Adrenal gland (tissue), 12 donors: ENCODE measurements around the gene PCMTD2. TPM values are rescaled to one million over a fixed set of nuclear protein-coding genes. Genes with fewer than 3 reads are reported as not detected.

Experiments used
- DNase-seq, 7 donors: peaks; one replicate each; pipeline ENCODE4 v3.0.0-alpha.2; 2019 to 2020
- H3K27ac ChIP-seq, 5 donors: fragments of 200-600 bp; sonication (generic) in 4 of 5; 1 replicate in 3 of 5; 2 replicates in 2 of 5; pipeline versions ENCODE4 v1.5.1 to v1.8.0; 2016 to 2020; ENCODE audit warnings: mild to moderate bottlenecking in 1 of 5
- H3K27me3 ChIP-seq: fragments of 200-600 bp; 2 replicates; pipeline ENCODE4 v1.8.0; 2021
- H3K36me3 ChIP-seq, 2 donors: fragments of 200-600 bp; replicated peaks in 1 of 2; 1 replicate in 1 of 2; 2 replicates in 1 of 2; pipeline versions ENCODE4 v1.5.1 to v1.8.0; 2018 to 2022
- H3K4me1 ChIP-seq, 2 donors: fragments of 200-600 bp; replicated peaks in 1 of 2; 1 replicate in 1 of 2; 2 replicates in 1 of 2; pipeline versions ENCODE4 v1.5.1 to v1.8.0; 2018 to 2021
- H3K4me3 ChIP-seq, 4 donors: fragments of 200-600 bp; sonication (generic) in 3 of 4; one replicate each; pipeline ENCODE4 v1.5.1; 2016 to 2018
- H3K9me3 ChIP-seq, 3 donors: fragments of 200-600 bp; sonication (generic) in 1 of 3; replicated peaks in 1 of 3; 1 replicate in 2 of 3; 2 replicates in 1 of 3; pipeline versions ENCODE4 v1.5.1 to v1.8.0; 2016 to 2021
- CTCF ChIP-seq, 6 experiments: fragments of 450-650 bp in 4 of 6; fragments of 200-600 bp in 2 of 6; sonication (generic) in 1 of 6; IDR thresholded peaks; 1 replicate in 5 of 6; 2 replicates in 1 of 6; pipeline versions ENCODE4 v1.5.1 to v1.8.0; 2016 to 2021; ENCODE audit warnings: antibody characterized with exemption in 6 of 6, mild to moderate bottlenecking in 2 of 6, moderate library complexity in 1 of 6
- POLR2A ChIP-seq, 2 donors: fragments of 450-650 bp; IDR thresholded peaks; one replicate each; pipeline ENCODE4 v1.6.1; 2017; ENCODE audit warnings: antibody characterized with exemption in 2 of 2, mild to moderate bottlenecking in 2 of 2, moderate library complexity in 1 of 2
- WGBS, 4 donors: extraction: QIAGEN DNeasy Blood & Tissue Kit in 2 of 4; methylation state at CpG; one replicate each; pipeline versions ENCODE4 v1.1.5 to v1.1.7; 2013 to 2017; 5-methylcytosine and 5-hydroxymethylcytosine counted together
- intact Hi-C, 2 donors: fragments of 100-400 bp; cut with DNase I; formaldehyde crosslinking; loops; one replicate each; pipeline versions ENCODE4 v1.14.1 to v1.15.0; 2022 to 2023
- polyA plus RNA-seq, 3 donors: library from polyadenylated mRNA; stranded (reverse); fragments of 200-250 nt in 2 of 3; fragments of 350-450 nt in 1 of 3; fragmentation: Illumina TruSeq in 1 of 3; extraction: RNeasy Lipid Tissue Mini Kit (QIAGEN cat#74804) in 1 of 3; gene quantifications; one replicate each; pipeline ENCODE4 v1.2.3, GENCODE V29; 2013 to 2014
- total RNA-seq, 9 donors: library from RNA; depleted of rRNA in 4 of 9; stranded (reverse); fragments of >200 nt in 4 of 9; fragments of 120-200 nt in 1 of 9; fragmentation: NEBNext Ultra II Directional in 1 of 9; extraction: Animal tissue kit (Norgen Biotek cat#: 25700) in 1 of 9; gene quantifications; one replicate each; pipeline versions ENCODE4 v1.1.0 to v1.2.4, GENCODE V29; 2013 to 2023
- donor health status: healthy with polysubstance abuse.
- donor health status: Bipolar disorder and iron deficiency.
- donor health status: DM: yes; HTN: yes; CAD: no.
- donor health status: DM: no; HTN: no; CAD: no.
- donor health status: DM: no; HTN: no; CAD: no.
- donor health status: DM: yes; HTN: yes; CAD: no.

Gene PCMTD2
- total and polyA plus RNA-seq, 12 donors, result 32.0 to 120 (median 62.5) TPM

GRCh38 chr20:64225828-64226598 is 29.5 kb upstream of the PCMTD2 start:
- TF ChIP-seq POLR2A (IDR thresholded peaks at IDR 0.05) (no peak), CTCF (IDR thresholded peaks at IDR 0.05) (no peak)
- no peak for DNase-seq
- Histone ChIP-seq H3K4me1 (peaks cover 8 to 25% of the 10 kb centered on the region in 2 donors), H3K36me3 (no peaks in the 10 kb centered on the region), H3K27ac (no peak overlapping the region), H3K27me3 (no peaks in the 10 kb centered on the region), H3K9me3 (no peaks in the 10 kb centered on the region), H3K4me3 (no peak overlapping the region)
- intact Hi-C loops, result no loop called here
- WGBS, 4 donors, result 90 to 93% (median 92%) methylated on average over 12 to 14 of the region's 14 CpGs

GRCh38 chr20:64226686-64227580 is 28.6 kb upstream of the PCMTD2 start:
- no peak for DNase-seq
- H3K36me3 ChIP-seq, result no peaks in the 10 kb centered on the region
- H3K27ac ChIP-seq, result no peak overlapping the region
- H3K9me3 ChIP-seq, result no peaks in the 10 kb centered on the region
- no peaks in the 10 kb centered on the region for H3K27me3 ChIP-seq
- WGBS, 4 donors, result 75 to 93% (median 92%) methylated on average over 7 to 25 of the region's 25 CpGs
- intact Hi-C loops, result no loop called here
- no peak for TF ChIP-seq CTCF (IDR thresholded peaks at IDR 0.05)
- no peak for TF ChIP-seq POLR2A (IDR thresholded peaks at IDR 0.05)
- no peak overlapping the region for H3K4me3 ChIP-seq
- peaks cover 6 to 20% of the 10 kb centered on the region in 2 donors for H3K4me1 ChIP-seq

- Histone ChIP-seq H3K36me3 (no peaks in the 10 kb centered on the region), H3K4me1 (peaks cover 4 to 14% of the 10 kb centered on the region in 2 donors), H3K27ac (no peak overlapping the region), H3K27me3 (no peaks in the 10 kb centered on the region), H3K9me3 (no peaks in the 10 kb centered on the region), H3K4me3 (no peak overlapping the region)
- WGBS, 4 donors, result 89 to 97% (median 95%) methylated on average over 8 of the region's 8 CpGs
- TF ChIP-seq POLR2A (IDR thresholded peaks at IDR 0.05) (no peak), CTCF (IDR thresholded peaks at IDR 0.05) (no peak)
- no peak for DNase-seq
- intact Hi-C loops, result no loop called here
These were observed 27.4 kb upstream of the PCMTD2 start for GRCh38 chr20:64228086-64228653.
